Measurements from ENCODE around the gene TMEM41A.
"Not testable (repeated sequence)": the region's sequence is repeated elsewhere in the genome, so short reads cannot be mapped to it uniquely, and the experiment has no call there.

Gene TMEM41A

GRCh38 chr3:185486394-185486793 lies 12.4 kb downstream of the TMEM41A start:
- no peak for DNase-seq

- no peak for DNase-seq
Observed at GRCh38 chr3:185484296-185484695, 14.5 kb downstream of the TMEM41A start.

GRCh38 chr3:185479373-185479945 lies 19.4 kb downstream of the TMEM41A start:
- DNase-seq: no peak

DNA sequence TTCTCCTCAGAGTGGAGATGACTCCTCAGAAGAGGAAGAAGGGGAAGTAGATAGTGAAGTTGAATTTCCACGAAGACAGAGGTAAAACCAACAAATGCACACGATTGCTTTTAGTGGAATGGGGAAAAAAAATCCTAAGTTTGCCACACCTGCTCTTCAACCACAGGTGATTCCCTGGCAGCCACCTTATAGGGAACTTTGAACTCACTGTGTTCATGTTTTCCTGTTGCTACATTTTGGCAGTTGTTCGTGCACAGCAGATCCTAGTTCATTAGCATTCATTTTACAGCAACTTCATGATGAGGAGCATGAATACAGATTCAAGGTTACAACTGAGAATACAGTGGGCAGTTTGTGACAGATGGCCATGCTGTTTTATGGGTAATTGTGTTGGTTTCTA lies 21.5 kb downstream of the TMEM41A start:
- DNase-seq: no peak

GRCh38 chr3:185474922-185475321 lies 23.9 kb downstream of the TMEM41A start:
- DNase-seq: not testable (repeated sequence)

GRCh38 chr3:185473290-185473815 lies 25.5 kb downstream of the TMEM41A start:
- no peak for DNase-seq

GRCh38 chr3:185470323-185470722 lies 28.5 kb downstream of the TMEM41A start:
- no peak for DNase-seq

GRCh38 chr3:185469542-185469941 lies 29.3 kb downstream of the TMEM41A start:
- DNase-seq: no peak

DNA sequence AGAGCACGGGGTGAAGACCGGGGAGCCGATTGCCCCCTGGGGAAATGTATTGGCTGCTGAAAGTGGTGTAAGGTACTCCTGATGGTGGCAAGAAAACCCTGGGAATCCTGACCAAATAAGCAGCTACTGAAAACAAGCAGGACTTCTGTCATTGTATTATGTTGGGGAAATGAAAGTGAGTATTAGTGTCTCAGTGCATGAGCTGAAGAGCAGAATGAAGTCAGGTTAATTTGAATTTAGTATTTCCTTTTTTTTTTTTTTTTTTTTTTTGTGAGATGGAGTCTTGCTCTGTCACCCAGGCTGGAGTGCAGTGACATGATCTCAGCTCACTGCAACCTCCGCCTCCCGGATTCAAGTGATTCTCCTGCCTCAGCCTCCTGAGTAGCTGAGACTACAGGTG lies 32.7 kb downstream of the TMEM41A start:
- not testable (repeated sequence) for DNase-seq

DNA sequence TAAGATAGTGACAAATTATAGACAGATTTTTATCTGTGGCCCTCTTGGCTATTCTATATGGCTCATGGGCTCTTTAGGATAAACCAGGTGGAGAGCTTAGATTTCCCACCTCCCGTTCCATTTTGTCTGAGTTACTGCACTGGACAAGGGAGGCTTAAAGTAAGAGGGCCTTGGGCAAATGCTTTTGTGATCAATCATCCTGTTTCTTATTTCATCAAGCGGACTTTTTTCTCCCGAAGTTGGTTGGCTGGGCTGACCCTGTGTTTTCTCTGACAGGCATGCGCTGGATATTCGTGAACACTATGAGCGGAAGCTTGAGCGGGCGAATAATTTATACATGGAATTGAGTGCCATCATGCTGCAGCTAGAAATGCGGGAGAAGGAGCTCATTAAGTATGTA lies 33.4 kb downstream of the TMEM41A start:
- DNase-seq: no peak

- no peak for DNase-seq
Observed at GRCh38 chr3:185460719-185461350, 38.0 kb downstream of the TMEM41A start.

DNA sequence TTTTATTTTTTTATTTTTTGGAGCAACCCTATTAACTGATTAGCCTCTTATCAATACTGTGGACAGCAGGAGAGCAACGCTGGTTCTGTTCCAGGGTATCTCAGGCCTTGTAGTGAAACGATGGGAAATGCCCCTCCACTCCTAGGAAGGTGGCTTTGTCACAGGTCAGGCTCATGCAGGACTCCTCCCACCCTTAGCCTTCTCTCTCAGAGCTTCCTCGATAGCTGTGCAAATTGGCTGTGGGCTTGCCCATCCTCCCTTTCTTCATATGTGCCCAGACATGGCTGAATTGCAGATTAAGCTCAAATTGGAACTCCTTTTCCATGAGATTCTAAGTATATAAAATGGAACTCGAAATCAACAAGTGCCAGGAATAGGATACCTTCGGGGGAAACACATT lies 38.5 kb downstream of the TMEM41A start:
- DNase-seq: no peak

DNA sequence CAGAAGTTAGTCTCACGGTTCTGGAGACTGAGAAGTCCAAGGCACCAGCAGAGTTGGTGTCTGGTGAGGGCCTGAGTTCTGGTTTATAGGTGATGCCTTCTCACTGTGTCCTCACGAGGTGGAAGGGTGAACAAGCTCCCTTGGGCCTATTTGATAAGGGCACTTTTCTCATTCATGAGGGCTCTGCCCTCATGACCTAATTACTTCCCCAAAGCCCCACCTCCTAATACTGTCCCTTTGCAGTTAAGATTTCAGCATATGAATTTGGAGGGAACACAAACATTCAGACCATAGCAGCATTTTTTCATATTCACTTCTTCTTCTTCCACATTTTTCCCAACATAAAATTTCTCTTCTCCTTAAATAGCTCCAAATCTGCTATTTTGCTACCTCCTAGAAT lies 41.5 kb downstream of the TMEM41A start:
- DNase-seq: no peak

- DNase-seq: not testable (repeated sequence)
Observed at GRCh38 chr3:185451432-185451831, 47.4 kb downstream of the TMEM41A start.

DNA sequence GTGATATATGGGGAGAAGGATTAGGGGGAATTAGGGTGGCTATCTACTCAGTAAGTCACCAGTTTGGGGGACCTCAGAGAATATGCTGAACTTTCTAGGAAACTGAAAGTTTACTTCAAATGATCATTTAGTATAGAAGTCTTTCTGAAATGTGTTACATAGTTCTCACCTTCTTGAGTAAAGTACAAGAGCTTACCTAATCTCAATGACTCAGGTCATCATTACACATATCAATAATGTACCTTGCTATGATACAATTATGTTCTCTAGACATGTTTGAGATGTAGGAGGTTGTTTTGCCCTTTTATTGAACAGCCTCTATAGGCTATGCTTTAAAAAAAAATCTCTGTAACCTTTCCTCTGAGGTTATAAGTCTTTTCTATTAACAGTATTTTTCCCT lies 50.7 kb downstream of the TMEM41A start:
- no peak for DNase-seq

DNA sequence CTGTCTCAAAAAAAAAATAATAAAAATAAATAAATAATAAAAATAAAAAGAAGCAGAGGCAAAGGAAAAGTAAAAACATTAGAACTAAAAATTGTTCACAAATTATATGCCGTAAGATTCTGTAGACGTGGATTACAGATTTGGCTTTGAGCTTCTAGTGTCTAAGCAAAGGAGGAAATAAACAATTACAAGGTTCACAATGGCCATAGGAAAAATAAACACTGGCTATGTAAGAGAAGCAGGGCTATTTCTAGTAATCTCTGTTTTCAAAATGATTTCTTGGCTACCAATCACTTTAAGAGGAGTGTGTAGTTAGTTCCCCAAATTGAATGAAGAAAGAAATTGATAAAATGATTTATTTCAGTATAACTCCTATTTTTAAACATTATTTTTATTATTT lies 54.5 kb downstream of the TMEM41A start:
- DNase-seq: no peak

- DNase-seq: no peak
Observed at GRCh38 chr3:185442031-185442430, 56.8 kb downstream of the TMEM41A start.

DNA sequence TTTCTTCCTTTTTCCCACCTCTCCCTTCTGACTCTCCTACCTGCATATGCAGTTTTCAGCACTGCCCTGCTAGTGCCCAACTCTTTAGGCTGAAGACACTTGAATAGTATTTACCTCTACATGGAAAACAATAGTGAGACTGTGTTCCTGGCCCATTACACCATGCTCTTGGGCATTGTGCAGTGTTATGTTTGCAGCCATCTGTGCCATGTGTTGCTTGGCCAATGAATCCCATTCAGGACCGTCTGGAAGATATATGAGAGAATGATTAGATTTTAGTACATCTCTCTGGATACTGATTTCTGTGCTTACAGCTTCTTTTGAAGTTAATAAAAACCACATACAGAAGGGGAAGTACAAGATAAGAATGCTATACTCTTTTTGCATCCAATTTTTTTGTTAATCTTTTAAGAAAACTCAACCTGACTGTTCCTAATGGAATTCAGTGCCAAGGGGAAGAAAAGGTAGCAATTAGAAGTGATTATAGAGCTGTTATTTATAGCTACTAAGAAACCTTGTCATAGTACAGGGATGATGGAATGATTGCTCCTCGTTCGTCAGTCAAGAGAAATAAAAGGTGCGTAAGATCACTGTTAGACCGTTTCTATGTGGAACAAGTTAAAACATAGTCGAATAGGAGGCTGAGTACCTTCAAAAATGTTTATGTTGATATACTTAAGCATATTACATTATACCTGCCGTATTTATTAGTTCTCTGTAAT lies 58.9 kb downstream of the TMEM41A start:
- no peak for DNase-seq

All from CD4-positive, alpha-beta T cell treated with Interleukin-4 for 1 hour (primary cell).